Lower lobe of right lung (tissue), 2 donors: ENCODE results near the gene DCPS. TPM values are rescaled to one million over a fixed set of nuclear protein-coding genes. Genes with fewer than 3 reads are reported as not detected.

Experiments used
- ATAC-seq, 2 donors: fragments of 200-7000 bp; cut with Tn5 transposase; one replicate each; pipeline ENCODE4 v1.9.1; 2020 to 2022; ENCODE audit warnings: mild to moderate bottlenecking in 2 of 2, moderate library complexity in 2 of 2
- DNase-seq: peaks from one replicate; pipeline ENCODE4 v3.0.0-alpha.2; 2020
- H3K27ac ChIP-seq: fragments of 200-600 bp; one replicate; pipeline ENCODE4 v1.8.0; 2022
- H3K27me3 ChIP-seq: fragments of 200-600 bp; one replicate; pipeline ENCODE4 v1.8.0; 2022; ENCODE audit warnings: low read depth
- H3K36me3 ChIP-seq: fragments of 200-600 bp; one replicate; pipeline ENCODE4 v1.8.0; 2022; ENCODE audit warnings: mild to moderate bottlenecking
- H3K4me1 ChIP-seq: fragments of 200-600 bp; one replicate; pipeline ENCODE4 v1.8.0; 2022
- H3K4me3 ChIP-seq: fragments of 200-600 bp; one replicate; pipeline ENCODE4 v1.8.0; 2022; ENCODE audit warnings: mild to moderate bottlenecking
- H3K9me3 ChIP-seq: fragments of 200-600 bp; one replicate; pipeline ENCODE4 v1.8.0; 2022
- intact Hi-C: fragments of 100-400 bp; cut with DNase I; formaldehyde crosslinking; loops from one replicate; pipeline ENCODE4 v1.11.0; 2022
- total RNA-seq: library from RNA; stranded (reverse); fragmentation: NEBNext Ultra II Directional; extraction: Animal tissue kit (Norgen Biotek cat#: 25700); gene quantifications from one replicate; pipeline ENCODE4 v1.2.1, GENCODE V29; 2021
- TF ChIP-seq, protein P1 (sequence below): fragments of 200-600 bp; IDR thresholded peaks from one replicate; pipeline ENCODE4 v1.8.0; 2022; ENCODE audit warnings: antibody characterized with exemption, mild to moderate bottlenecking
- donor health status: DM: no; HTN: yes; CAD: no; lungs with severe emphysema.

DCPS gene
- total RNA-seq, 1 donor from 2014 or later = 14.7 TPM

DNA sequence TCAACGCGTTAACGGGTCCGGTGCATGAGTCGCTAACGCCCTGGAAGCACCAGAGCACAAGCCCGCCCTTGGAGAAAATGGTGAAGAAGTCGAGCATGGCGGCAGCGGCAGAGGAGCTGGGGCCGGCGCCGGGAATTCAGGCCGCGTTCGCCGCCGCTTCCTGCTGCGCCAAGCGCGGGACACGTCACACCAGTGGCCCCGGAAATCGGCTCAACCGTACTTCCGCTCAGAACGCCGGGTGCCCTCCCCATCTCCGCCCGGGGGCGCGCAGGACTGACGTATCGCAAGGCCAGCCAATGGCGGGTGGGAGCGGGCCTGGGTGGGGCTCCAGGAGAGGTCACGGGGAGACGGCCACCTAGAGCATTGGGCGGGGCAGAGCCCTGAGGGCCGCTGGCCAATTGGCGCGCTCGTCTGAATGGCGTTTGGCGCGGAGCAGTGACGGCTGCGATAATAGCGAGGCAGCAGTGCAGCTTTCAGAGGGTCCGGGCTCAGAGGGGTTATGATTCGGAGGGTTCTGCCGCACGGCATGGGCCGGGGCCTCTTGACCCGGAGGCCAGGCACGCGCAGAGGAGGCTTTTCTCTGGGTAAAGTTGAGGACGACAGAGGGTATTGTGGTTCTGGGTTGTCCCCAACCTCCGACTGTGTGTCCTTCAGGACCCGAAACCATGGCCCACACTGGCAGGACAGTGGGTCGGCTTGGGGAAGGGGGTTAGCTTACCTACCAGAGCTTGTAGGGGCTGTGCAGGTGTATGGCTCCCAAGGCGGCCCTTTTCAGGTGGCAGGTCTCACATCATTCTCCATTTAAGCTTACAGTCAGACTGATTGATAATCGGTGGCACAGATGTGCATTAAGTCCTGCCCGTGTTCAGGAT lies 34.9 kb upstream of the DCPS start, which contains the start of the genes FOXRED1 and SRPRA:
Gene FOXRED1, plus strand, starts transcription at position 447 of the 872 bp plus-strand sequence. Its CDS starts 53 bp downstream, at position 500.
Gene SRPRA, minus strand, starts transcription at position 188 of the 872 bp plus-strand sequence. Its CDS starts 91 bp downstream, at position 97.
- ATAC-seq (peak; percentile 99 to 100), DNase-seq (peak; percentile 100)
- Histone ChIP-seq H3K27me3 (no peaks in the 10 kb centered on the region), H3K9me3 (no peaks in the 10 kb centered on the region), H3K4me3 (peak within 1 kb of the TSS; percentile 86), H3K27ac (peak within 1 kb of the TSS; percentile 88), H3K4me1 (peaks cover 22% of the 10 kb centered on the region), H3K36me3 (peaks cover 45% of the 10 kb centered on the region)
- TF ChIP-seq, protein P1, sequence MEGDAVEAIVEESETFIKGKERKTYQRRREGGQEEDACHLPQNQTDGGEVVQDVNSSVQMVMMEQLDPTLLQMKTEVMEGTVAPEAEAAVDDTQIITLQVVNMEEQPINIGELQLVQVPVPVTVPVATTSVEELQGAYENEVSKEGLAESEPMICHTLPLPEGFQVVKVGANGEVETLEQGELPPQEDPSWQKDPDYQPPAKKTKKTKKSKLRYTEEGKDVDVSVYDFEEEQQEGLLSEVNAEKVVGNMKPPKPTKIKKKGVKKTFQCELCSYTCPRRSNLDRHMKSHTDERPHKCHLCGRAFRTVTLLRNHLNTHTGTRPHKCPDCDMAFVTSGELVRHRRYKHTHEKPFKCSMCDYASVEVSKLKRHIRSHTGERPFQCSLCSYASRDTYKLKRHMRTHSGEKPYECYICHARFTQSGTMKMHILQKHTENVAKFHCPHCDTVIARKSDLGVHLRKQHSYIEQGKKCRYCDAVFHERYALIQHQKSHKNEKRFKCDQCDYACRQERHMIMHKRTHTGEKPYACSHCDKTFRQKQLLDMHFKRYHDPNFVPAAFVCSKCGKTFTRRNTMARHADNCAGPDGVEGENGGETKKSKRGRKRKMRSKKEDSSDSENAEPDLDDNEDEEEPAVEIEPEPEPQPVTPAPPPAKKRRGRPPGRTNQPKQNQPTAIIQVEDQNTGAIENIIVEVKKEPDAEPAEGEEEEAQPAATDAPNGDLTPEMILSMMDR = no peak
- intact Hi-C loops = no loop called here

GRCh38 chr11:126277322-126277721 lies 26.5 kb upstream of the DCPS start:
- ATAC-seq (no peak), DNase-seq (no peak)
- intact Hi-C loops = no loop called here

GRCh38 chr11:126277780-126278179 lies 26.1 kb upstream of the DCPS start:
- no peak for DNase-seq
- H3K36me3 ChIP-seq = peaks cover 50% of the 10 kb centered on the region
- ATAC-seq = no peak
- TF ChIP-seq, protein P1 = no peak
- no peaks in the 10 kb centered on the region for H3K27me3 ChIP-seq
- intact Hi-C loops = no loop called here
- H3K4me3 ChIP-seq = no peak overlapping the region
- H3K27ac ChIP-seq = no peak overlapping the region
- no peaks in the 10 kb centered on the region for H3K9me3 ChIP-seq
- peaks cover 28% of the 10 kb centered on the region for H3K4me1 ChIP-seq

More at GRCh38 chr11:126277322-126277721, 26.5 kb upstream of the DCPS start:
- no peaks in the 10 kb centered on the region for H3K9me3 ChIP-seq
- TF ChIP-seq, protein P1 = no peak
- H3K4me1 ChIP-seq = peaks cover 25% of the 10 kb centered on the region
- no peak overlapping the region for H3K27ac ChIP-seq
- H3K4me3 ChIP-seq = no peak overlapping the region
- H3K36me3 ChIP-seq = peaks cover 50% of the 10 kb centered on the region
- no peaks in the 10 kb centered on the region for H3K27me3 ChIP-seq

DNA sequence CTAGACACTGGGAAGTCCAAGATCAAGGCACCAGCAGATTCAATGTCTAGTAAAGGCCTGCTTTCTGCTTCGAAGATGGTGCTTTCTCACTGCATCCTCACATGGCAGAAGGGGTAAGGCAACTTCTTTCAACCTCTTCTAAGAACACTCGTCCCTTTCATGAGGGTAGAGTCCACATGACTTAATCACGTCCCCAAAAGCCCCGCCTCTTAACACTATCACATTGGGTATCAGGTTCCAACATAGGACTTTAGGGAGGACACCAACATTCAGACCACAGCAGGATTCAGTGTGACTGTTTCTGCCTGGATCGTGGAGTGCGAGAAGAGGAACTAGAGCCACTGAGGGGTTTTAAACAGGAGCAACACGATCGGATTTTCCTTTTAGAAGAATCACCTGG lies 24.7 kb upstream of the DCPS start:
- Histone ChIP-seq H3K27me3 (no peaks in the 10 kb centered on the region), H3K36me3 (peaks cover 40% of the 10 kb centered on the region), H3K9me3 (no peaks in the 10 kb centered on the region), H3K4me3 (no peak overlapping the region), H3K27ac (no peak overlapping the region), H3K4me1 (peaks cover 35% of the 10 kb centered on the region)
- TF ChIP-seq, protein P1 = no peak
- intact Hi-C loops = no loop called here
- no peak for DNase-seq
- no peak for ATAC-seq

DNA sequence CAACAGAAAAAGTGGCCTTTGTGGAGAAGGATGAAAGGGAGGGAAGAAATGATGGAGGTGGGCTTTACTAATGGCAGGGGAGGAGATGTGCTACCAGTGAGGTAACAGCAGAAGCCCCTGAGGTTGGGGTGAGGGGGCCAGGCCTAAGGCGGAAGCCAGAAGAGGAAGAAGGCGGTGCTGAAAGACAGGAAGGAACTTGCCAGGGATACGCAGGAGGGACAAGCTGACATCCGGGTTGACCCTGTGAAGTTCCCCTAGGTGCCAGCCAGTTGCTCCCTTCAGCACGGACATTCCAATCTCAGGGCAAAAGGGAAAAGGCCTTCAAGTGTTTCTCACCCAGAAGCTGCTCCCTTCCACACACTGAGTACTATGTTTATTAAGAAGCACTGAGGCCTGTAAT lies 23.3 kb upstream of the DCPS start:
- DNase-seq = no peak
- Histone ChIP-seq H3K36me3 (peaks cover 26% of the 10 kb centered on the region), H3K9me3 (no peaks in the 10 kb centered on the region), H3K4me1 (peaks cover 48% of the 10 kb centered on the region), H3K4me3 (no peak overlapping the region), H3K27me3 (no peaks in the 10 kb centered on the region), H3K27ac (peak overlapping the region; percentile 5)
- ATAC-seq = peak in 1 of 2 donors; percentile 14
- intact Hi-C loops = no loop called here
- TF ChIP-seq, protein P1 = no peak
